HepG2 (cell line): ENCODE results near the gene RAI14.

Source experiments
- CEBPB ChIP-seq: IDR thresholded peaks from 2 replicates; pipeline ENCODE4 v1.6.1; 2011; ENCODE audit warnings: low read depth, low read length, improper control_type of control experiment, borderline replicate concordance
- CTCF ChIP-seq: sonication (generic); formaldehyde crosslinking; IDR thresholded peaks from 2 replicates; pipeline ENCODE4 v1.5.0; 2020; ENCODE audit warnings: mild to moderate bottlenecking, missing genetic modification reagents, moderate library complexity
- FOXP4 ChIP-seq: sonication (generic); formaldehyde crosslinking; IDR thresholded peaks from 2 replicates; pipeline ENCODE4 v1.4.0; 2020; ENCODE audit warnings: missing genetic modification reagents
- IRF1 ChIP-seq: sonication (generic); formaldehyde crosslinking; IDR thresholded peaks from 2 replicates; pipeline ENCODE4 v1.4.0; 2020; ENCODE audit warnings: low read depth, mild to moderate bottlenecking, missing genetic modification reagents
- PHF5A ChIP-seq: IDR thresholded peaks from one replicate; pipeline ENCODE4 v1.6.1; 2018; ENCODE audit warnings: low read depth, missing genetic modification reagents; ENCODE audit not compliant: unreplicated experiment
- POLR2AphosphoS2 ChIP-seq: IDR thresholded peaks from 2 replicates; pipeline ENCODE4 v1.6.1; 2011; ENCODE audit warnings: low read depth, low read length, improper control_type of control experiment
- ZBTB7A ChIP-seq: sonication (generic); formaldehyde crosslinking; IDR thresholded peaks from 2 replicates; pipeline ENCODE4 v1.8.0; 2022; ENCODE audit warnings: mild to moderate bottlenecking, missing genetic modification reagents
- ZKSCAN8 ChIP-seq: IDR thresholded peaks from 2 replicates; pipeline ENCODE4 v1.6.1; 2016; ENCODE audit warnings: borderline replicate concordance, missing genetic modification reagents, missing compliant biosample characterization
- ZNF12 ChIP-seq: sonication (generic); formaldehyde crosslinking; IDR thresholded peaks from 2 replicates; pipeline ENCODE4 v1.5.0; 2020; ENCODE audit warnings: missing genetic modification reagents
- ZNF24 ChIP-seq: fragments of 450-650 bp; IDR thresholded peaks from 2 replicates; pipeline ENCODE4 v1.6.1; 2017; ENCODE audit warnings: antibody characterized with exemption, mild to moderate bottlenecking
- ZNF512 ChIP-seq: sonication (generic); formaldehyde crosslinking; IDR thresholded peaks from 2 replicates; pipeline ENCODE4 v1.4.0; 2020; ENCODE audit warnings: mild to moderate bottlenecking, missing genetic modification reagents
- ZNF580 ChIP-seq: IDR thresholded peaks from 2 replicates; pipeline ENCODE4 v1.6.1; 2016; ENCODE audit warnings: low read depth, borderline replicate concordance
- ZNF709 ChIP-seq: sonication (generic); formaldehyde crosslinking; IDR thresholded peaks from 2 replicates; pipeline ENCODE4 v1.5.0; 2020; ENCODE audit warnings: mild to moderate bottlenecking, missing genetic modification reagents
- ZNF737 ChIP-seq: sonication (generic); formaldehyde crosslinking; IDR thresholded peaks from 2 replicates; pipeline ENCODE4 v1.5.0; 2020; ENCODE audit warnings: missing genetic modification reagents, mild to moderate bottlenecking, borderline replicate concordance

GRCh38 chr5:34831303-34831702 is 175.2 kb downstream of the RAI14 start:
- TF ChIP-seq CEBPB, result no peak
- no peak for TF ChIP-seq ZNF24
- TF ChIP-seq ZNF12 (CRISPR knock-in tag), result no peak
- TF ChIP-seq FOXP4, result no peak
- no peak for TF ChIP-seq POLR2AphosphoS2
- no peak for TF ChIP-seq ZNF512
- no peak for TF ChIP-seq IRF1 (CRISPR knock-in tag)
- no peak for TF ChIP-seq CTCF (CRISPR knock-in tag)
- no peak for TF ChIP-seq ZNF709 (CRISPR knock-in tag)
- no peak for TF ChIP-seq ZKSCAN8 (CRISPR knock-in tag)
- TF ChIP-seq PHF5A (CRISPR knock-in tag), result no peak
- no peak for TF ChIP-seq ZNF737 (CRISPR knock-in tag)
- no peak for TF ChIP-seq ZNF580 (CRISPR knock-in tag)
- TF ChIP-seq ZBTB7A (CRISPR knock-in tag), result no peak
